ENCODE measurements around the gene CACNA2D3. TPM values are rescaled to one million over a fixed set of nuclear protein-coding genes. Genes with fewer than 3 reads are reported as not detected.

The CACNA2D3 gene
- total RNA-seq, 1 experiment from 2014 or later = not detected

DNA sequence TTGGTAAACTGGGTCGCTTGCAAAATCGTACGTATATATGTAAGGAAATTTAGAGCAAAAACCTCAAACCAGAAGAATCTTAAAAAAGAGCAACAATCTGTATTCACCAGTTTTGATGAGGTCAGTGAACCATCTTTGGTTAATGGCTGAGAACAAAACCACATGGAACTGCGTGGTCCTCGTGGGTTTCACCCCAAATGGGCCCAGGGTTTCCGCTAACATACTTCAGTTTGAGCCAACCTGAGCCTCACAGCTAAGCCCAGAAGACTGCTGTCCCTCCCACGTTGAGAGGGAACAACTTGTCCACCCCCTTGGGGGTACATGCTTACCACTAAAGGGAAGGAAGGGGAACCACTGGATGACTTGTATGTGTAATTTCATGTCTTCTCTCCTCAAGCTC lies 204.6 kb downstream of the CACNA2D3 start:
- Mint-ChIP-seq H3K9me3 (ENCODE audit: unreplicated experiment) (no peaks in the 10 kb centered on the region), H3K4me1 (ENCODE audit: low read depth, unreplicated experiment) (peaks cover 15% of the 10 kb centered on the region), H3K27ac (ENCODE audit: unreplicated experiment) (no peak overlapping the region), H3K27me3 (ENCODE audit: insufficient read depth, unreplicated experiment) (no peaks in the 10 kb centered on the region), H3K4me3 (ENCODE audit: unreplicated experiment) (no peak overlapping the region), H3K36me3 (ENCODE audit: insufficient read depth, unreplicated experiment) (no peaks in the 10 kb centered on the region)
- POLR2A ChIA-PET = no interaction called here
- Histone ChIP-seq H3K4me3 (ENCODE audit: low read depth, low read length) (no peak overlapping the region), H3K4me1 (peaks cover 11% of the 10 kb centered on the region), H3K27me3 (replicated peaks; ENCODE audit: control insufficient read depth, insufficient read depth, low read length) (no peaks in the 10 kb centered on the region), H3K9me3 (no peaks in the 10 kb centered on the region), H3K36me3 (ENCODE audit: control insufficient read depth, insufficient read depth, low read length) (no peaks in the 10 kb centered on the region)
- CTCF ChIA-PET = no interaction called here
- TF ChIP-seq, protein P1, sequence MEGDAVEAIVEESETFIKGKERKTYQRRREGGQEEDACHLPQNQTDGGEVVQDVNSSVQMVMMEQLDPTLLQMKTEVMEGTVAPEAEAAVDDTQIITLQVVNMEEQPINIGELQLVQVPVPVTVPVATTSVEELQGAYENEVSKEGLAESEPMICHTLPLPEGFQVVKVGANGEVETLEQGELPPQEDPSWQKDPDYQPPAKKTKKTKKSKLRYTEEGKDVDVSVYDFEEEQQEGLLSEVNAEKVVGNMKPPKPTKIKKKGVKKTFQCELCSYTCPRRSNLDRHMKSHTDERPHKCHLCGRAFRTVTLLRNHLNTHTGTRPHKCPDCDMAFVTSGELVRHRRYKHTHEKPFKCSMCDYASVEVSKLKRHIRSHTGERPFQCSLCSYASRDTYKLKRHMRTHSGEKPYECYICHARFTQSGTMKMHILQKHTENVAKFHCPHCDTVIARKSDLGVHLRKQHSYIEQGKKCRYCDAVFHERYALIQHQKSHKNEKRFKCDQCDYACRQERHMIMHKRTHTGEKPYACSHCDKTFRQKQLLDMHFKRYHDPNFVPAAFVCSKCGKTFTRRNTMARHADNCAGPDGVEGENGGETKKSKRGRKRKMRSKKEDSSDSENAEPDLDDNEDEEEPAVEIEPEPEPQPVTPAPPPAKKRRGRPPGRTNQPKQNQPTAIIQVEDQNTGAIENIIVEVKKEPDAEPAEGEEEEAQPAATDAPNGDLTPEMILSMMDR (IDR thresholded peaks at IDR 0.05; ENCODE audit: insufficient read depth in 1 of 2, low read depth in 1 of 2, low read length in 1 of 2, severe bottlenecking in 1 of 2, unreplicated experiment in 1 of 2) = no peak
- no peak for DNase-seq
- intact Hi-C loops (cut with micrococcal nuclease; ENCODE audit: unreplicated experiment) = no loop called here
- BruUV-seq (replicated peaks) = no TSS peak

DNA sequence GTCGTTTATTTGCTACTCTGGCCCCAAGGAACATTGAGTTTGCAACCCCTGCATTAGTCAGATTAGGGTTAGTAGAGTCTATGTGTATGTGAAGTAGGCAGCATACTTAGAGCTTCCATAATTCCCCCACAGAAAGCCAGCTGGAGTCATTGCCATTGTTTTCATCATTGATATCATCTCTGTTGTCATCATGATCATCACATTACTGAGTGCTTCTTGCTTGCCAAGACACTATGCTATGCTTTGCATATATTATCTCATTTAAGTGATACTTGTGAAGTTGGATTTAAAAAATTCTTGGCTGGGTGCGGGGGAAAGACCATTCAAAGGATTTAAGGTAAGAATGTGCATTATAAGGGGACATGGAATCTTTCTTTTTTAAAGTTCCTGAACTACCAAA lies 209.0 kb downstream of the CACNA2D3 start:
- no peaks in the 10 kb centered on the region for H3K4me1 Mint-ChIP-seq (ENCODE audit: low read depth, unreplicated experiment)
- H3K9me3 Mint-ChIP-seq (ENCODE audit: unreplicated experiment) = no peaks in the 10 kb centered on the region
- H3K36me3 Mint-ChIP-seq (ENCODE audit: insufficient read depth, unreplicated experiment) = no peaks in the 10 kb centered on the region
- peaks cover 2% of the 10 kb centered on the region for H3K27me3 Mint-ChIP-seq (ENCODE audit: insufficient read depth, unreplicated experiment)
- H3K4me3 Mint-ChIP-seq (ENCODE audit: unreplicated experiment) = no peak overlapping the region
- no peak for DNase-seq
- no peak overlapping the region for H3K27ac Mint-ChIP-seq (ENCODE audit: unreplicated experiment)
- no peaks in the 10 kb centered on the region for H3K4me1 ChIP-seq
- no TSS peak for BruUV-seq (replicated peaks)
- H3K4me3 ChIP-seq (ENCODE audit: low read depth, low read length) = no peak overlapping the region
- TF ChIP-seq, protein P1 (IDR thresholded peaks at IDR 0.05; ENCODE audit: insufficient read depth in 1 of 2, low read depth in 1 of 2, low read length in 1 of 2, severe bottlenecking in 1 of 2, unreplicated experiment in 1 of 2) = no peak
- intact Hi-C loops (cut with micrococcal nuclease; ENCODE audit: unreplicated experiment) = no loop called here
- no peaks in the 10 kb centered on the region for H3K9me3 ChIP-seq
- POLR2A ChIA-PET = no interaction called here
- no peaks in the 10 kb centered on the region for H3K36me3 ChIP-seq (ENCODE audit: control insufficient read depth, insufficient read depth, low read length)
- CTCF ChIA-PET = no interaction called here
- H3K27me3 ChIP-seq (replicated peaks; ENCODE audit: control insufficient read depth, insufficient read depth, low read length) = no peaks in the 10 kb centered on the region

DNA sequence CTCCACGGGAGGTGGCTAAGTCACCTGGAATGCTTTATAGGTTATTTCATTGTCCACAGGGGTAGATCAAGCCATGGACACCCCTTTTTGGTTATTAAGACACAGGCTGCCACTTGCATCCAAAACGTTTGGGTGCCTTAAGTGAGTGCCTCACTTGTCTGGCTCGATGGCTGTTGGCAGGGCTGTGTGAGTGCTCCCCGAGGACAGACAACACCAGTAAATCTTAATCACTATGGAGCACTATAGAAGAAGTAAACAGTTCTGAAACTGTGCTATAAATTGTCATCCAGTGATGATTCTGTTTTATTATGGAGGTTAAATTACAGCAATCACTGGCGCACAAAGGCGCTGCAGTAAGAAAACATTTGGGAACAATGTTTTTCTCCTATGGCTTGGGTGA lies 215.5 kb downstream of the CACNA2D3 start:
- no peaks in the 10 kb centered on the region for H3K27me3 ChIP-seq (replicated peaks; ENCODE audit: control insufficient read depth, insufficient read depth, low read length)
- no TSS peak for BruUV-seq (replicated peaks)
- H3K9me3 Mint-ChIP-seq (ENCODE audit: unreplicated experiment) = no peaks in the 10 kb centered on the region

More for the DNA sequence above, 215.5 kb downstream of the CACNA2D3 start:
- Histone ChIP-seq H3K4me1 (no peaks in the 10 kb centered on the region), H3K4me3 (ENCODE audit: low read depth, low read length) (no peak overlapping the region), H3K9me3 (no peaks in the 10 kb centered on the region), H3K36me3 (ENCODE audit: control insufficient read depth, insufficient read depth, low read length) (no peaks in the 10 kb centered on the region)
- H3K27me3 Mint-ChIP-seq (ENCODE audit: insufficient read depth, unreplicated experiment) = peaks cover under 1% of the 10 kb centered on the region
- H3K36me3 Mint-ChIP-seq (ENCODE audit: insufficient read depth, unreplicated experiment) = no peaks in the 10 kb centered on the region
- intact Hi-C loops (cut with micrococcal nuclease; ENCODE audit: unreplicated experiment) = no loop called here
- no peak for DNase-seq
- ChIA-PET CTCF (no interaction called here), POLR2A (no interaction called here)
- TF ChIP-seq, protein P1 (IDR thresholded peaks at IDR 0.05; ENCODE audit: insufficient read depth in 1 of 2, low read depth in 1 of 2, low read length in 1 of 2, severe bottlenecking in 1 of 2, unreplicated experiment in 1 of 2) = no peak
- no peak overlapping the region for H3K4me3 Mint-ChIP-seq (ENCODE audit: unreplicated experiment)
- H3K4me1 Mint-ChIP-seq (ENCODE audit: low read depth, unreplicated experiment) = no peaks in the 10 kb centered on the region
- H3K27ac Mint-ChIP-seq (ENCODE audit: unreplicated experiment) = no peak overlapping the region

Measured in Caco-2 (cell line).